ENCODE measurements around the gene ATXN3.

- TF ChIP-seq CTCF (IDR thresholded peaks at IDR 0.05 in 8 of 11, conservative IDR thresholded peaks at IDR 0.05 in 3 of 11) = no peak
- TF ChIP-seq POLR2A (IDR thresholded peaks at IDR 0.05) = no peak
- no peak for TF ChIP-seq POLR2AphosphoS5 (IDR thresholded peaks at IDR 0.05)
Observed at GRCh38 chr14:92122351-92122677, 15.9 kb upstream of the ATXN3 start.

Data from spleen (tissue), 7 donors.